Activated gamma-delta T cell treated with Interleukin-2 at 50 U/mL for 16 hours (primary cell): ENCODE data around the gene KRTAP25-1.

ENCODE experiments used
- DNase-seq: peaks from one replicate; pipeline ENCODE4 v3.0.0-alpha.2; 2020

KRTAP25-1 gene

DNA sequence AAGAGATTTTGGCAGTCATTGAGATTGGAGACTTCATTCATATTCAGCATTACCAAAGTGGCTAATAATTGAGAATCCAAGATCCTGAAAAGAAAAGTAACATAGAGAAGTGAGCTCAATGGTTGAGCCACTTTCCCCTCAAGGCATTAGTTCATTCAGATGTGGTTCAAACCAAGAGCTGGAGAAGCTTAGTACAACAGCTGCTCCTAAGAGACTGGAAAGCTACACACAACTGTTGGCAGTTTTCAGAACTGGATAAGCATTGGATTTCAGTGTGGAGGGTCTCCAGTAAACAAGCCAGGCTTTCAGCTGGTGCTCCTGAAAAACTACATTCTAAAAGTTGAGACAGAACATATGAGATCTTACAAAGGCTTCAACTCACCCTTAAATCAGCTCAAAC lies 44.3 kb downstream of the KRTAP25-1 start:
- no peak for DNase-seq

GRCh38 chr21:30243691-30244090 lies 45.6 kb downstream of the KRTAP25-1 start:
- DNase-seq = no peak

DNA sequence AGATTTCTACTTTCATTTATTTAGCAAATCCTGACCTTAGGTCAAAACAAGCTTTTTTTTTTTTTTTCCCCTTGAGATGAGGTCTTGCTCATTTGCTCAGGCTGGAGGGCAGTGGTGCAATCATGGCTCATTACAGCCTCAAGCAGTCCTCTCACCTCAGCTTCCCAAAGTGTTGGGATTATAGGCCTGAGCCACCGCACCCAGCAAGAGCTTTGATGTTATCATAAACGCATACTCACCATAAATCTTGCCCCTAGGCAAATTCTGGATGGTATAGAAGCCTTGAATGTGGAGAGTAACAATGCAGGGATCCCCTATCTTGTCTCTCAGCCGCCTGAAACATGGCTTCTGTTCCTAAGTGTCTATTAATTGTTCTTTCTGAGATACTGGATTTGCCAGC lies 48.7 kb downstream of the KRTAP25-1 start:
- DNase-seq = no peak
